Measurements from ENCODE around the gene TTC39A.
"Not testable (repeated sequence)": the region's sequence is repeated elsewhere in the genome, so short reads cannot be mapped to it uniquely, and the experiment has no call there.

The TTC39A gene

GRCh38 chr1:51264451-51264850 is 65.9 kb downstream of the TTC39A start:
- no peak for DNase-seq

- DNase-seq: no peak
Observed at GRCh38 chr1:51263147-51263877, 67.0 kb downstream of the TTC39A start.

GRCh38 chr1:51255331-51255730 is 75.0 kb downstream of the TTC39A start:
- no peak for DNase-seq

GRCh38 chr1:51253691-51254090 is 76.7 kb downstream of the TTC39A start:
- no peak for DNase-seq

GRCh38 chr1:51252366-51252765 is 78.0 kb downstream of the TTC39A start:
- no peak for DNase-seq

GRCh38 chr1:51251165-51251564 is 79.2 kb downstream of the TTC39A start:
- not testable (repeated sequence) for DNase-seq

- DNase-seq: not testable (repeated sequence)
Observed at GRCh38 chr1:51250729-51251128, 79.6 kb downstream of the TTC39A start.

- DNase-seq: no peak
Observed at GRCh38 chr1:51249445-51249844, 80.9 kb downstream of the TTC39A start.

- no peak for DNase-seq
Observed at GRCh38 chr1:51247499-51247898, 82.9 kb downstream of the TTC39A start.

- no peak for DNase-seq
Observed at GRCh38 chr1:51247022-51247421, 83.3 kb downstream of the TTC39A start.

- DNase-seq: no peak
Observed at GRCh38 chr1:51242546-51242945, 87.8 kb downstream of the TTC39A start.

GRCh38 chr1:51241119-51241518 is 89.2 kb downstream of the TTC39A start:
- no peak for DNase-seq

- DNase-seq: no peak
Observed at GRCh38 chr1:51240084-51240483, 90.3 kb downstream of the TTC39A start.

GRCh38 chr1:51238034-51238403 is 92.3 kb downstream of the TTC39A start:
- DNase-seq: no peak

GRCh38 chr1:51237351-51238033 is 92.9 kb downstream of the TTC39A start:
- DNase-seq: no peak
